Measurements from ENCODE around the gene IFITM10.
"Not testable (repeated sequence)": the region's sequence is repeated elsewhere in the genome, so short reads cannot be mapped to it uniquely, and the experiment has no call there.

Gene IFITM10

DNA sequence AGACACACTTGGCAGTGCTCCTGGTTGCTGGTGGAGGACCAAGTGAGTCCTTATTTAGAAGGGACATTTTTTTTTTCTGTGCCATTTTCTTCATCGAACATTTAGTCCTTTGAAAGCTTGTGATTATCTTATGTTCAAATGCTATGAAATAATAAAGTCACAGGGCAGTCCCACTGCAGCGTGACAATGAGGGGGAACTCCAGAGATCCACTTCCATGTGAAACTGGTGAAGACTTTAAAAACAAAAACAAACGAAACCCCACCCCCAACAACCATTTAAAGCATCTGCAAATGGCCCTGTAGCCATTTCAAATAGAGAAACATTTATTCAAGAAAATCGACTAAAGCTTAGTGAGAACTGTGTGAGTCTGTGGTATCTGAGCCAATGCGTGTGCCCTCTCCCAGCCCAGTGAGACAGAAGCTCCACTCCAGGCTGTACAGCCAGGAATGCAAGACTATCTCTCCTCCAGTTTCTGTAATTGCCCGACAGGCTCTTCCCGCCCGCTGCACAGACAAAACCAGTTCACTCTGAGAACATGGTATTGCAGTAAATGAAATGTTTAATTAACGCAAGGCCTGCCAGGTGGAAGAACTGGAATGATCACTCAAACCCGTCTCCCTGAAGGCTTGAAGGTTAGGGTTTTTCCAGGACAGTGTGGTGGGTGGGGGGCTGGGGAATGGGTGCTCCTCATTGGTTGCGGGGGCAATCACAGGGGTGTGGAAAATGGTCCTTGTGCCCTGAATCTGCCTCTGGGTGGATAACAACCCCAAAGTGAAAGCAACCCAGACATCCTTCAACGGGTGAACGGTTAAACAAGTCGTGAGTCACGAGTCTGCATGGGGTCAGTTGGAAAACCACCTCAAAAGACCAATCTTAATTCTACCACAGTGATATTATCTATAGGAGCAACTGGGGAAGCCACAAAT is 45.0 kb downstream of the IFITM10 start:
- DNase-seq: peak; percentile 41

DNA sequence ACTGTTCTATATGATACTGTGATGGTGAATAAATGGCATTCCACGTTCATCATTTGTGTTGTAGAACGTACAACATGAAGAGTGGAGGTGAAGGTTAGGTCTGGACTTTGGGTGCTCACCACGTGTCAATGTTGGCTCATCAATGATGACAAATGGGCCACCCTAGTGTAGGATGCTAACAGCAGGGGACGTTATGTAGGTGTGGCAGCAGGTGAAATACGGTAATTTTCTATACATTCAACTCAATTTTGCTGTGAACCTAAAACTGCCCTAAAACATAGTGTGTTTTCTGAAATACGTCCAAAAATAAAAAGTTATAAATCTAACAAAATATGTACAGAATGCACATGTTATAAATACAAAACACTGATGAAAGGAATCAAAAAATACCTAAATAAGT is 47.2 kb downstream of the IFITM10 start:
- DNase-seq: no peak

DNA sequence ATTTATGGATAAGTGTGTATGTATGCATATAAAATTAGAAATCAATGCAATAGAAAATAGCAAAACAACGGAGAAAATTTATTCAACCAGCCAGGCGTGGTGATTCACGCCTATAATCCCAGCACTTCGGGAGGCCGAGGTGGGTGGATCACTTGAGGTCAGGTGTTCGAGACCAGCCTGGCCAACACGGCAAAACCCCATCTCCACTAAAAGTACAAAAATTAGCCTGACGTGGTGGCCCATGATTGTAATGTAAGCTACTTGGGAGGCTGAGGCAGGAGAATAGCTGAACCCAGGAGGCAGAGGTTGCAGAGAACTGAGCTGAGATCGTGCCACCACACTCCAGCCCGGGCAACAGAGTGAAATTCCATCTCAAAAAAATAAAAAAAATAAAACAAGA is 47.9 kb downstream of the IFITM10 start:
- DNase-seq: no peak

DNA sequence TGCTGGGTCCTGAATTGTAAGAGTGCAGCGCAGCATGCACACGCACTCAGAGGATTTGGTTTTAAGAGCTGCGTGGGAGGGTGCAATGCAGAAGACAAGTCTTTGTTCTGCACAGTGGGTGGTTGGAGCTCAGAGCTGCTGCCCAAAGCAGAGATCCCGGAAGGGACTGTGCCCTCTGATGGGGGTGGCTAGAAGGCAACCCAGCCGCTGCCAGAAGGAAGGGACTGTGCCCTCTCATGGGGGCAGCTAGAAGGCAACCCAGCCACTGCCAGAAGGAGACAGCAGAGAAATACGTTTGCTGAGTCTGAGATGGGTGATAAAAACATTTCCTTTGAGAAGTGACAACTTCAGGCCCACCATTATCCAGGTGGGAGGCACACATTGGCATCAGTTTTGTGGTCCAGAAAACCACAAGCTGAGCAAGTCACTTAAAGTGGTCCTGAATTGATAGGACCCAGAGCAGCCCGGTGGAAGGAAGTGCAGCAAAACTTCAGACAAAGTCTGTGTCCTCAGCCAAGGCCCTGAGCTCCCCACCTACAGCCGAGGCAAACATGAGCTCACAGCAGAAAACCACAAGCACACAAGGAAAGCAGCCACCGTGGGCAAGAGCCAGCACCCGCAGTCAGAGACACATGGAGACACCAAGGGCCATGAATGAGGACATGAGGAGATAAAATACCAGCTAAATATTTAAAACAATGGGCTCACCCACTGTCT is 49.1 kb downstream of the IFITM10 start:
- no peak for DNase-seq

DNA sequence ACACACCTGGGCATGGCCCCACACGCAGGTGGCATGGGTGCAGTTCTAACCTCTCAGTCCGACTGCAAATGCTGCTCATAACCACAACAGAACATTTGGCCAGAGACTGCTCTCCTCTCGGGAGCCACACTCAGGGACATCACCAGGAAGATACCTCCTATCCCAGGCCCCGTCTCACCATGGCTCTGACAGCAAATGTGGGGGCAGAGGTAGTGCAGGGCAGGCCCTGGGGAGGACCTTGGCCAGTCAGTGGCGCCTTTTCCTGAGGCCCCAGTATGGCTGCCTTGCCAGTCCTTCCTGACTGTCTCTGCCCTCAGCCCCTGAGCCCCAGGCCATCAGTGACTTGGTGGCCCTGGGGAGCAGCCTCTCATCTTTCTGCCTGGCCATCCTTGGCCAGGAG is 50.6 kb downstream of the IFITM10 start:
- no peak for DNase-seq

DNA sequence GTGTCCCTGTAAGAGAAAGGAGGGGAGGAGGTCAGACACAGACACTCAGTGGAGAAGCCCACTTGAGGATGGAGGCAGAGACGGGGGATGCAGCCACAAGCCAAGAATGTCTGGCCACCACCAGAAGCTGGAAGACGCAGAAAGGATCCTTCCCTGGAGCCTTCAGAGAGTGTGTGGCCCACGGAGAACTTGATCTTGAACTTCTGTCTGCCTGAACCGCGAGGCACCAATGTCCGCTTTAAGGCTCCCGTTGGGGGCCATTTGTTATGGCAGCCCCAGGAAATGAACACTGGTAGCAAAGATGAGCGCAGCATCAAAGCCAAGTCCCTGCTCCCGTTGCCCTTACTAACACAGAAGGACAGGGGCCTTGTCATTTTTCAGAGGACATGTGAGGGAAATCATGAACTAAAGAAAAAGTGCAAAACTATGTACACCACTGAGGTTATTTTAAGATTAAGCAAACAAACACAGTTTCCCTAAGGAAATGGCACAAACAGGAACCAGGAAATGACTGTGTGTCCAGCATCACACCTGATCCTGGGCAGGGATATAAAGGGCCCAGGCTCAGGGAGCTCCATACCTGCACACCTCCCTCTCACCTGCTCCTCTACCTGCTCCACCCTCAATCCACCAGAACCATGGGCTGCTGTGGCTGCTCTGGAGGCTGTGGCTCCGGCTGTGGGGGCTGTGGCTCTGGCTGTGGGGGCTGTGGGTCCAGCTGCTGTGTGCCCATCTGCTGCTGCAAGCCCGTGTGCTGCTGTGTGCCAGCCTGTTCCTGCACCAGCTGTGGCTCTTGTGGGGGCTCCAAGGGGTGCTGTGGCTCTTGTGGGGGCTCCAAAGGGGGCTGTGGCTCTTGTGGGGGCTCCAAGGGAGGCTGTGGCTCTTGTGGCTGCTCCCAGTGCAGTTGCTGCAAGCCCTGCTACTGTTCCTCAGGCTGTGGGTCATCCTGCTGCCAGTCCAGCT is 53.5 kb downstream of the IFITM10 start, which contains the start of gene KRTAP5-6:
KRTAP5-6 (plus strand) TSS at position 588 of the 963 bp plus-strand sequence; CDS start at position 639, 51 bp downstream.
- no peak for DNase-seq

DNA sequence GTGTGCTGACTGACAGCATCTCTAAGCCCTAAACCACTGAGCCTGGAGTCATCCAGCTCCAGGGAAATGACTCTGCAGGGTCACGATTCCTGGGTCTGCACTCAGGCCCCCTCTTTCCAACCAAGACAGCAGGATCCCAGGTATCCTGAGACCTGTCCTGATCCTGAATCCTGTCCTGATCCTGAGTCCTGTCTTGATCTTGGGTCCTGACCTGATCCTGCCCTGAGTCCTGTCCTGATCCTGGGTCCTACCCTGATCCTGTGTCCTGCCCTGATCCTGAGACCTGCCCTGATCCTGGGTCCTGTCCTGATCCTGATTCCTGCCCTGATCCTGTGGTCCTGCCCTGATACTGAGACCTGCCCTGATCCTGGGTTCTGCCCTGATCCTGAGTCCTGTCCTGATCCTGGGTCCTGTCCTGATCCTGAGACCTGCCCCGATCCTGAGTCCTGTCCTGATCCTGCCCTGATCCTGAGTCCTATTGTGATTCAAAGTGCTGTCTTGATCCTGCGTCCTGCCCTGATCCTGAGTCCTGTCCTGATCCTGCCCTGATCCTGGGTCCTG is 54.8 kb downstream of the IFITM10 start:
- no peak for DNase-seq

DNA sequence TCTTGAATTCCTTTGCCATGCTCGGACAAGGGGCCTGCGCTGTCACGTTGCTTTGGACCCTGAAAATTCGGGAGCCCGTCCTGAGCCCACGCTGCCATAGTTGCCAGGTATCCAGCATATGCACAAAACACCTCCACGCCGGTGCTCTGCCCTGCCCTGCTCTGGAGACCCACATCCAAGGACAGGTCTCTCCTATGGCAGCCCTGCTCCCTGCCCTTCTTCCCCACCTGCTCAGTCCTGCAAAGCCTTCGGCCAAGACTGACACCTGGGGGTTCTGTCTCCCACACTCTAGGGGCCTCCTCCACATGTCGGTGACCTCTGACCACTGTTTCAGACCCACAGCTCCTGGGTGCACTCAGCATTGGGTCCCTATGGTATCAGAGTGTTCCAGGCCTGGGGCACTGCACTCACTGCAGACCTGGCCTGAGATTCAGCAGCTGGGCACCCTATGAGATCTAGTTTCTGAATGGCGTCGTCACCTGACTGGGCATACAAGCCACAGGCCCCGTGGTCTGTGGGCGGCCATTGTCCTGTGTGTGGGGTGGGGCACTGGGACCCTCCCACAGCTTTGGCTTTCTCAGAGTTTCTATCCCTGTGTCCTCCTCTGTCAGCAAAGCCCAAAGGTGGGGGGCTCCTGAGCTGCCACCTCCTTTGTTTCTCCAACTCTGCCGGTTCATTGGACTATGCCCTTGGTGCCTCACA is 55.4 kb downstream of the IFITM10 start:
- DNase-seq: no peak

DNA sequence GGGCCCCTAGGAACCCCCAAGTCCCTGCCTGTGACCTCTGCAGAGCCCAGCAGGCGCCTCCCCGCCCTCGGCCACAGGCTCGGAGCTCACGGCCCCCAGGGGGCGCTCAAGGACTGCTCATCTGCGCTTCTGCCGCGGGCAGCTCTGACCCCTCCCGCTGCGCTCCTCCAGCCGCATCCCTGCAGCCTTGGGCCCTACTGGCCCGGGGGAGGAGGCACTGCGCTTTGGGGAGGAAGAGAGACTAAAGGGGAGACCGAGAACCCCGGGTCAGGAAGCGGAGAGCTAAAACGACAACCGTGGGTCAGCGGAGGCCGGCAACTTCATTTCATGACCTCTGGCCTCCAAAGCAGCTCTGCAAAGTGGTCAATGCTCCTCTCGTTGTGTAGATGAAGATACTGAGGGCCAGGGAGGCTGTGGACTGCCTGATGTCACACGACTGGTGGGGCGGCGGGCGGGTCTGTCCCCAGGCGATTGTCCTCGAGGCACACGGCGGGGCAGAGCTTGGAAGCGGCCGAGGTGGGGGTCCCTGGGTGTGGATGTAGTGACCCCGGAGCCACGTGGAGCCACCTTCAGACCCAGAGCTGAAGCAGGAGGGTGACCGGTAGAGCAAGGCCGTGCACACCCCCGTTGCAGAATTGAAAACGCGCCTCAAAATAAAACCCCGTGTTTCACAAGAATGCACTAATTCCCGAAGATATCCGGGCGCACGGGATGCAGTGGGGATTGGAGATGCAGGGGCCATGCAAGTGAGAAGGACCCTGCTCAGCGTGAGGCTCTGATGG is 56.1 kb downstream of the IFITM10 start:
- DNase-seq: peak; percentile 88

DNA sequence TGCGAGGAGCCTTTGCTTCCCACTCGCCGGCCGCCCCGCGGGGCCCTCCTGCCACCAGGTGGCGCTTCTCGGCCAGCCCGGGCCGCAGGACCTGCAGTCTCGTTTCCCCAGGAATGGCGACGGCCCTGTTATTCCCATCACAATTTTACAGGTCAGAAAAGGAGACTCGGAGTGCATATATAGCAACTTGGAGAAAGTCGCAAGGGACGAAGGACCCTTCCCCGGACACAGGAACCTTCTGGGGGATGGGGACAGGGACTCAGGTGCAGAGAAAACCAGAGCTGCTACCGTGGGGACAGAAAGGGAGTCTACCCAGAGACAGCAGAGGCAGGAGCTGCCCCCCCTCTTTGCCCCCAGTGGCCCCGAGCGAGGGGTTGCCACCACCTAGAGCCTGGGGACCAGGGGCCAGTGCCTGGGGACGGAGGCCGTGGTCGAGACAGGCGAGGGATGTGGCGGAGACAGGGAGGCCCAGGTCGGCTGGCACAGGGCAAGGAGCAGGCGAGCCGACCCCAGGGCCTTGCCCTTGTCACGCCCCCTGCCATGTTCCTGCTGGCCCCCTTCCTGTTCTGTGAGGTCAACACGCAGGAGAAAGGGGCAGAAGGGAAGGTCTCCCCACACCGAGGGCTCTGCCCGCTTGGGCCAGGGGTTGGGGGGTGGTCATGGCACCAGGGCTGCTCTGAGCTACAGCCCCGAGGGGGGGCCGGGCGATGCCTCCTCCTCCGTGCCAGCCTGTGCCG is 56.9 kb downstream of the IFITM10 start:
- peak; percentile 67 for DNase-seq

DNA sequence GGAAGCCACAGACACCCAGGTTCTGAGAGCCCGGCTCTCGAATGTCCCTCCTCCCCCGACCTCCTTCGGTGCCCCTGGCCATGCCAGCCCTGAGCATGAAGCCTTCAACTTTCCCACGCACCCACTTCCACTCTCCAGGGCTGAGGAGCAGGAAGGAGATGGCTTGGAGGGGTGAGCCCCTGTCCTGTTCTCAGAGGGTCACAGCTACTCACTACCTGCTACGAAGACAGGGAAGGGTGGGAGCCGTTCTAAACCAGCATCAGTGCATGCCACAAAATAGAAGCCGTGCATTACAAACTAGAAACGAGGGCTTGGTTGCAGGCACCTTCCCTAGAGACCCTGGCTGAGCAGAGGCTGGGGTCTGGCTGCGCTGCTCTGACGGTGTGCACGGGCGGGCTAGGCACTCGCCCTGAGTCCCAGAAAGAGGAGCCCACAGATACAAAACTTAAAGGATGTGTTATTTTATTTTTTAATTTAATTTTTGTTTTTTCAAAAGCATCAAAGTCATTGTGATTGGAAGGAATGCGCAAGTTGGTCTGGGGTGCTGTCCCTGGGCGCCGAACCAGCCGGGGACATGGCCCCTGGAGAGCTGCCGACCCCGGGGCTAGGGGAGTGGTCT is 57.6 kb downstream of the IFITM10 start:
- no peak for DNase-seq

DNA sequence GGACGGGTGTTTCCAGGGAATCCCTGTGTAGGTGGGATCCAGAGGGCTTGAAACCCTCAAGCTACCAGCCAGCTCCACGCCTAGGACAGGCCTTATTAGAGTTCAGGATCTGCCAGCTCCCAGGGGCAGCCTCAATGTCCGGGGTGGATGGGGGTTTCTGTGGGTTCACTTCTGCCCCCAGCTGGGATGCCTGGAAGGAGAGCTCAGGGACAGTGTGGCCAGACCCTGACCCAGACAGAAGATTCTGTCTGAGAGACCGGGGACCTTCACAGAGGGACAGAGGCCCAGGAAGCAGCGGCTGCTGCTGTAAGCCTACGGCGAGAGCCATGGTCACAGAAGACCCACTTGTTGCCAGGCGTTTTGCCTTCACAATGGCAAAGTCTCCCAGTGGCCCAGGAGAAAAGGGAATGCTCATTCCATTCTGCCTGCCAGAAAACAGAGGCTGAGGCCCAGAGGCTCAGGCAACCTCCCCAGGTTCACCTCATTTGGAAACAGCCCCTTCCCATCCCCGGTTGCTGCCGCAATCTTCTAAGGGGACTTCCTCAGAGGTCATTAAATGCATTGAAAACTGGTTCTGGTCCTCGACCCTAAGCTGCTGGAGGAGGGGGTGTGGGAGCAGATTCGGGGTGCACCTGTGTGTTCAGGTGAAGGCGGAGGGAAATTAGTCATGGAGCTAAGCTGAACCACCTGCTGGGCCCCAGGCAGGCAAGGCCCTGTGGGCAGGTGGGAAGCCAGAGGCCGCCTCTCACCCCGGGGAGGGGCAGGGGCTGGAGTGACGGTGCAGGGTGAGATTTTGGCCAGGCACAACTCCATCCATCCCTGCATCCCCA is 58.3 kb downstream of the IFITM10 start:
- DNase-seq: no peak

DNA sequence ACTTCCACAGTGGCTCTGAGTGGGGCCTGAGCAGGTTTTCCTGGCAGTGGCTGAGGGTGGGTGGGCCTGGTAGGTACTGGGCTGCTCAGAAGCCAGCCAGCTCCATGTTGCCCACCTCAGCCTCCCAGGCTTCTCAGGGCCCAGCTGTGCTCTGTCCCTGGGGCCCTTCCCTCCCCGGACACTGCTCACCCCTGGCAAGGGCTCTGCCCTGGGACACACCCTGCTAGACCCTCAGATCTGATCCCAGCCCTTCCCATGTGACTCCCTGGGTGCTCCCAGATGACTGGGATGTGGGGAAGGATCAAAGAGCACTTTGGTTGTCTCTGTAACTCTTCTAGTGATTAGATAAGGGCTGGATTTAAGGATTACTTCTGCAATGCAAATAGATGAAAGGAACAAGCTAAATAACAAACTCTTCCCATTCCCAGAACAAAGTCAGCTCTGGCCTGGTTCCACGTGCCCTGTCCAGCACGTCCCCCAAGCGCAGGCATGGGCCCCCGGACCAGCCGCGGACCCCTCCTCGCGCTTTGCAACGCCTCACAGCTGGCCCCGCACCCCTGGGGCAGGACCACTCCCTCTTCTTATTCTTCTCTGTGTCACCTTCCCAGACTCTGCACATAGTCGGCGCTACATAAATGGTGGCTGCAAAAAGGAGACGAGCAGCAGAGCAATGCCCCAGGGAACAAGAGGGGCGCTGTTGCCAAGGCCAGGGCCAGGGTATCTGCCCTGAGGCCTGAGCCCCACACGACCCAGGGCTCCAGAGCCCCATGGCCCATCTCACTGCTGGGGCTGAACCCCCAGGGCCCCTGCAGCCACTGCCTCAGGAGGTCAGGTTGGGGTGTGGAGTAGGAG is 59.1 kb downstream of the IFITM10 start:
- no peak for DNase-seq

DNA sequence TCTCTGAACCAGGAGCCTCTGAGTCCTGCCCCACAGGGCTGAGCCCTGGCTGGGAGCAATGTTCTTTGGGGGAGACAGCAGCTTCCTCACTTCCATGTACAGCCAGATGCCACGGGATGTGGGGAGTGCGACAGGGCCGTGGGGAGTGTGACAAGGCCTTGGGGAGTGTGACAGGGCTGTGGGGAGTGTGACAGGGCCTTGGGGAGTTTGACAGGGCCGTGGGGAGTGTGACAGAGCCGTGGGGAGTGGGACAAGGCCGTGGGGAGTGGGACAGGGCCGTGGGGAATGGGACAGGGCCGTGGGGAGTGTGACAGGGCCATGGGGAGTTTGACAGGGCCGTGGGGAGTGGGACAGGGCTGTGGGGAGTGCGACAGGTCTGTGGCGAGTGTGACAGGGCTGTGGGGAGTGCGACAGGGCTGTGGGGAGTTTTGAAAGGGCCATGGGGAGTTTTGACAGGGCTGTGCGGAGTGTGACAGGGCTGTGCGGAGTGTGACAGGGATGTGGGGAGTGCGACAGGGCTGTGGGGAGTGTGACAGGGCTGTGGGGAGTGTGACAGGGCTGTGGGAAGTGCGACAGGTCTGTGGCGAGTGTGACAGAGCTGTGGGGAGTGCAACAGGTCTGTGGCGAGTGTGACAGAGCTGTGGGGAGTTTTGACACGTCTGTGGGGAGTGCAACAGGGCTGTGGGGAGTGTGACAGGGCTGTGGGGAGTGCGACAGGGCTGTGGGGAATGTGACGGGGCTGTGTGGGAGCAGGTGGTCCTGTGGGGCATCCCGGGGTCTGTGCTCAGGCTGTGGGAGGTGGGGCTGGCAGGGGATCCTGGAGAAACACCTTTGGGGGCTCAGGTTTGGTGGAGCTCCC is 60.0 kb downstream of the IFITM10 start:
- DNase-seq: no peak

DNA sequence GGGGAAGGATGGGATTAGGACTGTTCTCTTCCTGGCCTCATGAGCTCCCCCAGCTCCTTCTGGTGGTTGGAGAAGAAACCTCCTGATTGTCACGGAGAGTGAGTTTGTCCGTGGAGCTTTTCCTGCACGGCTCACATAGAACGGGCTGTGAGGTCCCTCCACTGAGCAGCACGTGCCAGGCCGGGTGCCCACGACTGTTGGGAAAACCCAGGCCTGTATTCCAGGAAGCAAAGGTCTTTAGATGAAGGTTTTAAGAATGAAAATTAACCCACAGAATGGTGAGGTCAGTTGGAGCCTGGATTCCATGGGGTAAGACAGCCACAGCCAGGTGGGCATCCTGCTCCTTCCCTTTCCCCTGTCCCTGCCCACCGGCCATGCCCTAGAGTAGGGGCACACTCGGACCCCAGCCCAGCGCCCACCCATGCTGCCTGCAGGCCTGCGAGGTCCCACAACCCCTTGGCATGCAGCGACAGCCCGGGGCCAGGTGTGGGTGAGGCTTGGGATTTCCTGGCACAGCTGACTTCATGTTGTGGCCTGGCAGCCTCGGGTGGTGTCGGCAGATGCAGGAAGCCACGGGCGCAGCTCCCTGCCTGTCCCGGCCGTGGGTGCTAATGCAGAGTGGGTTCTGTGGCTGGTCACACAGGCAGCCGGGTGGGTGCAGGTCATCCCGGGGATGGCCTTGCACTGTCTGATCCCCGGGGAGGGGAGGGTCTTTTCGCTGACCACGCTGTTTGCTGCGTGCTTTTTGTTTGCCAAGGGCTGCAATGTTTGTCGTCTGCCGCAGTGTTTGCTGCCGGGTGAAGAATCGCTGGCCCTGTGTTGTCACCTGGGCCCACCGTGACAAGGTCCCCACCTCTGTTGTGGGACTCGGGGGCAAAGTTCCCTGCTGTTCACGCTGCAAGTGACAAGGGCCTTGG is 60.9 kb downstream of the IFITM10 start:
- not testable (repeated sequence) for DNase-seq

All from hematopoietic multipotent progenitor cell treated with erythropoietin and hydrocortisone succinate and interleukin-3 and kit ligand, for 6 days (in vitro differentiated cells).